Activated naive CD8-positive, alpha-beta T cell treated with anti-CD3 and anti-CD28 coated beads, Interleukin-2, amount 50 U/mL, for 24 hours (primary cell): ENCODE results near the gene SRSF1.

Experiments used
- ATAC-seq: fragments of 150-1000 bp; cut with Tn5 transposase; one replicate; pipeline ENCODE4 v1.10.0; 2021
- DNase-seq: peaks from one replicate; pipeline ENCODE4 v3.0.0; 2021
- H3K27ac Mint-ChIP-seq: one replicate; pipeline ENCODE4 v1.8.0; 2021; ENCODE audit warnings: mild to moderate bottlenecking, mixed read lengths
- H3K27me3 Mint-ChIP-seq: one replicate; pipeline ENCODE4 v1.8.0; 2021; ENCODE audit warnings: mixed read lengths
- H3K36me3 Mint-ChIP-seq: one replicate; pipeline ENCODE4 v1.8.0; 2021; ENCODE audit warnings: low read depth, mixed read lengths
- H3K4me1 Mint-ChIP-seq: one replicate; pipeline ENCODE4 v1.8.0; 2021; ENCODE audit warnings: mixed read lengths
- H3K4me3 Mint-ChIP-seq: one replicate; pipeline ENCODE4 v1.8.0; 2021; ENCODE audit warnings: mild to moderate bottlenecking, moderate library complexity, mixed read lengths
- H3K9me3 Mint-ChIP-seq: one replicate; pipeline ENCODE4 v1.8.0; 2021; ENCODE audit warnings: mixed read lengths

The SRSF1 gene

GRCh38 chr17:58004060-58004459 lies 3.0 kb downstream of the SRSF1 start:
- Mint-ChIP-seq H3K27me3 (peaks cover 4% of the 10 kb centered on the region), H3K27ac (peak overlapping the region; percentile 79), H3K4me1 (peaks cover 88% of the 10 kb centered on the region), H3K9me3 (no peaks in the 10 kb centered on the region), H3K36me3 (peaks cover 91% of the 10 kb centered on the region), H3K4me3 (peak overlapping the region; percentile 88)
- no peak for DNase-seq
- ATAC-seq, result no peak

GRCh38 chr17:58002973-58003372 lies 4.1 kb downstream of the SRSF1 start:
- peaks cover 85% of the 10 kb centered on the region for H3K4me1 Mint-ChIP-seq
- peaks cover 4% of the 10 kb centered on the region for H3K27me3 Mint-ChIP-seq
- H3K27ac Mint-ChIP-seq, result peak overlapping the region; percentile 52
- no peaks in the 10 kb centered on the region for H3K9me3 Mint-ChIP-seq
- H3K36me3 Mint-ChIP-seq, result peaks cover 92% of the 10 kb centered on the region
- DNase-seq, result no peak
- peak overlapping the region; percentile 88 for H3K4me3 Mint-ChIP-seq
- ATAC-seq, result no peak

DNA sequence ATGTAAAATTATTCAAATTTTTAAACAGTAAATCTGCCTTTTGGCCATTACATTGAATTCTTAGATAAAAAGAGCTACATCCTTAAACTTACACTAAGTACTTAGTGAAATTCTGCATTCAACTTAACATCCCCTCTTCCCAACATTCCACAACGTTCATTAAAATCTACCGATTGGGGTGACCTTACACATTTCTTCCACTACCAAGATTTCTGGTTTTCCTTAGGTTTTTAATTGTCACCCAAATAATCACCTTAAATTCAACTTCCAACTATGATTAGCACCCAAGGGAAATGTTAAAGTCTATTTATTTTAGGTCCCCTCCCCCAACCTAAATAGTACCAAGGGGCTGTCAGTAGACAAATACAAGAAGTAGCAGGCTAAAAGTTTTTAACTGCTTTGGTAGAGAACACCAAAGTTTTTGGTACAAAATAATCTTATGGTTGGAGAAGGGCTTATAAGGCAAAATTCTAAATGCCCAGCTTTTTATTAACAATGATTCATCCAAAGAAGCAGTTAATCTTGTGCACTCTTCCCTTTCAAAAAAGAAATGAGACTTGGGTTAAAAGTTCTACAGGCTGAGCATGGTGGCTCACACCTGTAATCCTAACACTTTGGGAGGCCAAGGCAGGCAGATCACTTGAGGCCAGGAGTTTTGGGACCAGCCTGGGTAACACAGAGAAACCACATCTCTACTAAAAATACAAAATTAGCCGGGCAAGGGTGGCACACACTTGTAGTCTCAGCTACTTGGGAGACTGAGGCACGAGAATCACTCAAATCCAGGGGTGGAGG lies 4.7 kb downstream of the SRSF1 start:
- Mint-ChIP-seq H3K27ac (peak overlapping the region; percentile 77), H3K36me3 (peaks cover 91% of the 10 kb centered on the region), H3K27me3 (peaks cover 4% of the 10 kb centered on the region), H3K9me3 (no peaks in the 10 kb centered on the region), H3K4me3 (peak overlapping the region; percentile 88), H3K4me1 (peaks cover 84% of the 10 kb centered on the region)
- ATAC-seq, result no peak
- DNase-seq, result no peak

GRCh38 chr17:58001461-58002124 lies 5.5 kb downstream of the SRSF1 start:
- H3K4me3 Mint-ChIP-seq, result peak overlapping the region; percentile 88
- H3K4me1 Mint-ChIP-seq, result peaks cover 85% of the 10 kb centered on the region
- H3K36me3 Mint-ChIP-seq, result peaks cover 91% of the 10 kb centered on the region
- peak overlapping the region; percentile 77 for H3K27ac Mint-ChIP-seq
- DNase-seq (no peak), ATAC-seq (no peak)
- H3K9me3 Mint-ChIP-seq, result no peaks in the 10 kb centered on the region
- H3K27me3 Mint-ChIP-seq, result no peaks in the 10 kb centered on the region

GRCh38 chr17:57999496-58000017 lies 7.5 kb downstream of the SRSF1 start:
- DNase-seq (no peak), ATAC-seq (peak; percentile 57)
- no peak overlapping the region for H3K4me3 Mint-ChIP-seq
- H3K36me3 Mint-ChIP-seq, result peaks cover 70% of the 10 kb centered on the region
- peak overlapping the region; percentile 40 for H3K27ac Mint-ChIP-seq
- H3K4me1 Mint-ChIP-seq, result peaks cover 85% of the 10 kb centered on the region
- H3K9me3 Mint-ChIP-seq, result no peaks in the 10 kb centered on the region
- H3K27me3 Mint-ChIP-seq, result no peaks in the 10 kb centered on the region

DNA sequence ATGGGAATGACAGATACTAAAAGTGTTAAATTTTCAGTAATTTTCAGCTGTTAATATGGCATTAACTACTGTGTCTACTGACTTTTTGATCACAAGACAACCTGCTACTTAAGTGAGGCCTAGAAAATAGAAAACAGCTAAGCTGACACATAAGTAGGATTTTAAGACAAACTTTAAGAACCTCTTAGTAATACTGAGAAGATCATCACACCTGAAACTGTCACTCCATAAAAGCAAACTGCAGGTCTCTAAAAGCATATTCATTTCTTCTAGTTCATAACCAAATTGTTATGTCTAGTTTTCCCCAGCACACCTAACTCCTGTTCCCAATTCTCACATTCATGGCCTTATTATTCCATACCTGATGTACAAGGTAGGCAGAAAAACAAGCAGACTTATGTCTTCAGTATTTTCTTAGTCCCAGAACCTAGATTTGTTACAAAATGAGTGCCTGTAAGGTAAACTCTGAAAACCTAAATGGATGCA lies 8.0 kb downstream of the SRSF1 start:
- peaks cover 65% of the 10 kb centered on the region for H3K36me3 Mint-ChIP-seq

DNA sequence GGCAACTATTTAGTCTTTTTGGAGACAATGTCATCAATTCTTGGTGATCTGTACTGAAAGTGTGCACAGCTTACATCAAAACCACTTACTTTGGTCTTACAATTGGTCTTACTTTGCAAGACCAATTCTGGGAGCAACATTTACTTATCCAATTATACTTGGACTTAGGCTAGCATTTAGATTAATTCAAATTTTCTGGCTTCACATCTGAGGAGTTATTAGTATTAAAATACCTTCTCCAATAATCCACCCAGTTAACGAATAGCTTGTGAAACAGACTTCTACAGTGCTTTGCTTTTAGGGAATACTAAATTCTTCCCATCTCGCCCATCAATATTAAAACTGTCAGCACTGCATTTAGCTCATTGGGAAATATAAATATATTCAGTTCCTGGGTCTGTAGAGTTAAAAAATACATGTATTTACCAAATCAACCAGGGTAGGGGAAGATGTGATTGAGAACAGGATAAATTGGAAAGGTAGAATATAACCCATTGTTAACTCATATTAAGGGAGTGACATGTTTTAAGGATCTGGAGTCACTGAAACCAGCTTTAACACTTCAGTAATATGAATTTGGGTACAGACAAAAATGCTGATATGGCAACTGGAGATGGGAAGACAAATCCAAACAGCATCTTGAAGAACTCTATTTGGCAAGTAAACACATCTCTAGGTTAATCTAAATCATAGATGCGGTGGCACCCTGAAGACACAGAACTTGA lies 9.8 kb downstream of the SRSF1 start:
- Mint-ChIP-seq H3K36me3 (peaks cover 47% of the 10 kb centered on the region), H3K4me1 (peaks cover 80% of the 10 kb centered on the region), H3K27ac (no peak overlapping the region), H3K4me3 (no peak overlapping the region), H3K9me3 (no peaks in the 10 kb centered on the region), H3K27me3 (no peaks in the 10 kb centered on the region)
- ATAC-seq (no peak), DNase-seq (no peak)

More for the DNA sequence above, 8.0 kb downstream of the SRSF1 start:
- DNase-seq, result no peak
- H3K27ac Mint-ChIP-seq, result peak overlapping the region; percentile 59
- H3K4me3 Mint-ChIP-seq, result no peak overlapping the region
- no peak for ATAC-seq
- no peaks in the 10 kb centered on the region for H3K9me3 Mint-ChIP-seq
- H3K4me1 Mint-ChIP-seq, result peaks cover 86% of the 10 kb centered on the region
- H3K27me3 Mint-ChIP-seq, result no peaks in the 10 kb centered on the region

DNA sequence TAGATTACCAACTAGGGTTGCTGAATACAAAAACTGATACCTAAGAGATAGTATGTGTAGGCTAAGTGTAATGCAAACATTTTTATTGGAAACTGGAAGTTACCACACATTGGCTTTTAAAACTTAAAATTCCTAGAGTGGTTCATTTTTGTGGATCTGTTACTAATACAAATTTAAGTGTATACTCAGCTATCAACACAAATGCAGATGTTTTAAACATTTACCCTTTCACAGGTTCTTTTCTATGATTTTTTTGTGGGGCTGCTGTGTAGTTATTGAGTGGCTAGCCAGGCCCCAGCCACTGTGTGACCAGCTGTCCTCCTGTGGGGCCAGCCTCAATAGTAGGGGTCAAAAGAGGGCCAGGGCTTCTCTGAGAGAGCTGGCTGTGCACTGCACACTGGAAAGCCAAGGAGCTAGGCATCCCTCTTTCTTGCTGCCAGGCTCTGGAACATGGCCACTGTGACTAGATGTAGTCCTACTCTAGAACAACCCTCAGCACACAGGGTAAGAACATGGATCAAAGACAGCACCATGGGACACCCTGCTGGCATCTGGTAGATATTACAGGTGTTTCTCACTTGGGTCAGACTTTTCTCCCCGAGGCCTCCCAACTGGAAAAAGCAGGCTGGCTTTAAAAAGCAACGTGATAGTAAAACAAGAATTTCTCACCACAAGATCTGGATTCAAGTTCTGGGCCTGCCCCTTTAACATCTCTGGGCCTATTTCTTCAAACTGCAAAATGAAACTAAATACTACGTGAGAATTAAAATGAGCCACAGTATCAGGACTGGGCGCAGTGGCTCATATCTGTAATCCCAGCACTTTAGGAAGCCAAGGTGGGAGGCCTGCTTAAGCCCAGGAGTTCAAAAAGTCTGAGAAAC lies 11.7 kb downstream of the SRSF1 start:
- H3K27ac Mint-ChIP-seq, result peak overlapping the region; percentile 55
- H3K9me3 Mint-ChIP-seq, result no peaks in the 10 kb centered on the region
- H3K27me3 Mint-ChIP-seq, result no peaks in the 10 kb centered on the region
- H3K4me3 Mint-ChIP-seq, result no peak overlapping the region
- ATAC-seq (peak; percentile 91), DNase-seq (peak; percentile 56)
- H3K36me3 Mint-ChIP-seq, result peaks cover 32% of the 10 kb centered on the region
- H3K4me1 Mint-ChIP-seq, result peaks cover 66% of the 10 kb centered on the region

DNA sequence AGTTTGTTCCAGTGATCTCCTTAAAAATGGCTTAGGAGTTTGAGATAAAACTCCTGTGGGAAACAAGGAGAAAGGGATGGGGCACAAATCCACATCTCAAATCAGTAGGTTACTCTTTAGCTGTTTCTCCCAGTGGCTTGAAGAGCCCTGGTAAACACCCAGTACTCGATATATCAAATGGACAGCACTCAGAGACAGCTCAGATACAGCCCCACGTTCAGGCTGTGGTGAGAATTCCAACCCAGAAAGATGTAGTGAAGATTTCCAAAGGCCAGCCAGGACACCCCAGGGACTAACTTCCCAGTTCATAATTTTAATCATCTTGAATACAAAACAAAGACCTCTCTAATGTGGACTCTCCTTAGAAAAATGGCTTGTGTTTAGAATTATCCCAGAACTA lies 12.6 kb downstream of the SRSF1 start:
- peaks cover 24% of the 10 kb centered on the region for H3K36me3 Mint-ChIP-seq
- H3K4me3 Mint-ChIP-seq, result no peak overlapping the region
- DNase-seq, result no peak
- H3K9me3 Mint-ChIP-seq, result no peaks in the 10 kb centered on the region
- H3K4me1 Mint-ChIP-seq, result peaks cover 61% of the 10 kb centered on the region
- no peak for ATAC-seq
- H3K27me3 Mint-ChIP-seq, result no peaks in the 10 kb centered on the region
- peak overlapping the region; percentile 13 for H3K27ac Mint-ChIP-seq

GRCh38 chr17:57993471-57994365 lies 13.3 kb downstream of the SRSF1 start:
- Mint-ChIP-seq H3K9me3 (no peaks in the 10 kb centered on the region), H3K4me3 (no peak overlapping the region), H3K27ac (peak overlapping the region; percentile 13), H3K27me3 (no peaks in the 10 kb centered on the region), H3K36me3 (peaks cover 20% of the 10 kb centered on the region), H3K4me1 (peaks cover 63% of the 10 kb centered on the region)
- no peak for ATAC-seq
- DNase-seq, result no peak

DNA sequence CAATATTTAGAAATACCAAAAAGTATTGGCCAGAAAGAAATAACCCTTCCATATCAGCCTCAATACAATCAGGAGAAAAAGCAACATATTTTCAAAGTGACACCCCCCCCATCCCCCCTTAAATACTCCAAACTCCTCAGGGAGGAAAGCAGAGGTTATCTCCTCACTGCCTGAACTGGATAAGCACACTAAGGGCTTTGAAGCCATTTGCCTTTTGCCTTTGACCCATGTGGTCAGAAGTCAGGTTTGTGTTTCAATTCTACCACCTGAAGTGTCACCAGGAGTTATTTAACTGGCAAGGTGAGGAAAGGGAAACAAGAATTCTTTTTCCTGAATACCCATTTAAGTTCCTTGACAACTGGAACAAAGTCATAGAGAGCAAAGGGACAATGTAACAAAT lies 15.5 kb downstream of the SRSF1 start:
- no peaks in the 10 kb centered on the region for H3K27me3 Mint-ChIP-seq
- ATAC-seq (no peak), DNase-seq (no peak)
- peaks cover 53% of the 10 kb centered on the region for H3K4me1 Mint-ChIP-seq
- H3K9me3 Mint-ChIP-seq, result no peaks in the 10 kb centered on the region
- no peak overlapping the region for H3K27ac Mint-ChIP-seq
- H3K4me3 Mint-ChIP-seq, result no peak overlapping the region
- H3K36me3 Mint-ChIP-seq, result peaks cover 7% of the 10 kb centered on the region

DNA sequence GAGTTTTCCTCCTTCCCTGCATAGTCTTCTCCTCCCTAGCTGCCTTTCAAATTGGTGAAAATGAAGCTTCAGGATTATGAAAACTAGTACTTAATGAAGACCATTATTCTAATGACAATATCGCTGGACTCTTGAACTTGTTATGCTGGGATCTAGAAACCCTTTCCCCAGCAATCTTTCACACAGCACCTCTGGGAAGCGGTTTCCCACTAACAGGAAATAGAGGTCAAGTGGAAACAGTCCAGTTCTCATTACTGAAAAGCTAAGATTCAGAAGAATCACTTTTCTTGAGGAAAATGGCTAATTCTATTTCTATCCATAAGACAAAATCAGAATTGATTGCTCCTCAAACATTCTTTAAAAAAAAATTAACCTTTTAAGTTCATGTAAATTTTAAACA lies 17.0 kb downstream of the SRSF1 start:
- Mint-ChIP-seq H3K4me3 (no peak overlapping the region), H3K36me3 (peaks cover 7% of the 10 kb centered on the region), H3K27ac (no peak overlapping the region), H3K9me3 (no peaks in the 10 kb centered on the region), H3K27me3 (no peaks in the 10 kb centered on the region), H3K4me1 (peaks cover 54% of the 10 kb centered on the region)
- no peak for ATAC-seq
- no peak for DNase-seq
